HepG2 (cell line): ENCODE measurements around the gene MECR. TPM values are rescaled to one million over a fixed set of nuclear protein-coding genes. Genes with fewer than 3 reads are reported as not detected.

ENCODE experiments used
- FOXO1 ChIP-seq: sonication (generic); formaldehyde crosslinking; IDR thresholded peaks from 2 replicates; pipeline ENCODE4 v1.4.0; 2020; ENCODE audit warnings: missing genetic modification reagents
- GPN1 ChIP-seq: sonication (generic); formaldehyde crosslinking; IDR thresholded peaks from 2 replicates; pipeline ENCODE4 v1.5.1; 2020; ENCODE audit warnings: missing genetic modification reagents, borderline replicate concordance
- HDAC2 ChIP-seq: sonication (generic); formaldehyde crosslinking; IDR thresholded peaks from 2 replicates; pipeline ENCODE4 v1.4.0; 2020; ENCODE audit warnings: missing genetic modification reagents
- KLF16 ChIP-seq, 2 experiments: sonication (generic) in 1 of 2; formaldehyde crosslinking in 1 of 2; IDR thresholded peaks; 2 replicates each; pipeline versions ENCODE4 v1.6.1 to v1.8.0; 2016 to 2023; ENCODE audit warnings: missing genetic modification reagents in 2 of 2, missing compliant biosample characterization in 1 of 2
- MED1 ChIP-seq: sonication (generic); formaldehyde crosslinking; IDR thresholded peaks from 2 replicates; pipeline ENCODE4 v1.4.0; 2020; ENCODE audit warnings: missing genetic modification reagents
- NCOA5 ChIP-seq: sonication (generic); formaldehyde crosslinking; IDR thresholded peaks from 2 replicates; pipeline ENCODE4 v1.4.0; 2020; ENCODE audit warnings: missing genetic modification reagents
- NFE2 ChIP-seq: sonication (generic); formaldehyde crosslinking; IDR thresholded peaks from 2 replicates; pipeline ENCODE4 v1.4.0; 2020; ENCODE audit warnings: missing genetic modification reagents
- NPAS2 ChIP-seq: sonication (generic); formaldehyde crosslinking; IDR thresholded peaks from 2 replicates; pipeline ENCODE4 v1.8.0; 2022; ENCODE audit warnings: mild to moderate bottlenecking, missing genetic modification reagents, borderline replicate concordance
- PRDM4 ChIP-seq: sonication (generic); formaldehyde crosslinking; IDR thresholded peaks from 2 replicates; pipeline ENCODE4 v1.9.0; 2021; ENCODE audit warnings: missing genetic modification reagents, borderline replicate concordance
- RCOR2 ChIP-seq: IDR thresholded peaks from 2 replicates; pipeline ENCODE4 v1.6.1; 2016; ENCODE audit warnings: missing biosample characterization, missing genetic modification reagents
- SAFB2 ChIP-seq: sonication (generic); formaldehyde crosslinking; IDR thresholded peaks from 2 replicates; pipeline ENCODE4 v1.5.1; 2020; ENCODE audit warnings: missing genetic modification reagents, low read depth, mild to moderate bottlenecking, borderline replicate concordance
- SAP130 ChIP-seq: IDR thresholded peaks from 2 replicates; pipeline ENCODE4 v1.6.1; 2016; ENCODE audit warnings: low read depth
- SOX5 ChIP-seq: IDR thresholded peaks from 2 replicates; pipeline ENCODE4 v1.6.1; 2016; ENCODE audit warnings: borderline replicate concordance
- YEATS4 ChIP-seq: sonication (generic); formaldehyde crosslinking; IDR thresholded peaks from 2 replicates; pipeline ENCODE4 v1.4.0; 2020; ENCODE audit warnings: missing genetic modification reagents, borderline replicate concordance
- ZBTB8A ChIP-seq: sonication (generic); formaldehyde crosslinking; IDR thresholded peaks from 2 replicates; pipeline ENCODE4 v1.4.0; 2020; ENCODE audit warnings: mild to moderate bottlenecking, low read depth, missing genetic modification reagents, borderline replicate concordance
- ZFY ChIP-seq: sonication (generic); formaldehyde crosslinking; IDR thresholded peaks from 2 replicates; pipeline ENCODE4 v1.4.0; 2020; ENCODE audit warnings: missing genetic modification reagents
- ZNF207 ChIP-seq: fragments of 450-650 bp; IDR thresholded peaks from 2 replicates; pipeline ENCODE4 v1.6.1; 2016; ENCODE audit warnings: antibody characterized with exemption, borderline replicate concordance
- ZNF234 ChIP-seq: sonication (generic); formaldehyde crosslinking; conservative IDR thresholded peaks from 2 replicates; pipeline ENCODE4 v1.5.1; 2020; ENCODE audit warnings: mild to moderate bottlenecking, missing genetic modification reagents
- ZNF30 ChIP-seq: sonication (generic); formaldehyde crosslinking; IDR thresholded peaks from 2 replicates; pipeline ENCODE4 v1.5.0; 2020; ENCODE audit warnings: mild to moderate bottlenecking, missing genetic modification reagents
- ZNF556 ChIP-seq: sonication (generic); formaldehyde crosslinking; IDR thresholded peaks from 2 replicates; pipeline ENCODE4 v1.4.0; 2020; ENCODE audit warnings: mild to moderate bottlenecking, missing genetic modification reagents, borderline replicate concordance
- ZSCAN22 ChIP-seq: sonication (generic); formaldehyde crosslinking; IDR thresholded peaks from 2 replicates; pipeline ENCODE4 v1.4.0; 2020; ENCODE audit warnings: mild to moderate bottlenecking, missing genetic modification reagents
- polyA plus RNA-seq, 8 experiments: library from polyadenylated mRNA; depleted of rRNA in 3 of 8; stranded (reverse) in 7 of 8; unstranded in 1 of 8; fragments of >200 nt; fragmentation: Illumina TruSeq in 4 of 8; extraction: Trizol in 4 of 8; gene quantifications; 2 replicates each; pipeline versions ENCODE4 v1.2.1 to v1.2.3, GENCODE V29; 2011 to 2016; ENCODE audit warnings: low read depth in 4 of 8, missing spikeins in 1 of 8, mixed read lengths in 1 of 8; ENCODE audit not compliant: insufficient read depth in 1 of 8
- total RNA-seq, 5 experiments: library from RNA; depleted of rRNA; stranded (reverse); fragments of >200 nt; fragmentation: Illumina TruSeq; extraction: Trizol; gene quantifications; 2 replicates each; pipeline ENCODE4 v1.2.3, GENCODE V29; 2016; ENCODE audit warnings: low read depth in 1 of 5
- TF ChIP-seq, protein P1 (sequence below): IDR thresholded peaks from 2 replicates; pipeline ENCODE4 v1.4.0; 2020; ENCODE audit warnings: mild to moderate bottlenecking, missing genetic modification reagents
- TF ChIP-seq, protein P2 (sequence below): sonication (generic); formaldehyde crosslinking; IDR thresholded peaks from 2 replicates; pipeline ENCODE4 v1.4.0; 2020; ENCODE audit warnings: missing genetic modification reagents

Gene MECR
- total and polyA plus RNA-seq, 2 of the 13 experiments (the other 11 are each of a cell fraction or from before 2014, with no cell fraction given) = 18.8 to 24.9 TPM

DNA sequence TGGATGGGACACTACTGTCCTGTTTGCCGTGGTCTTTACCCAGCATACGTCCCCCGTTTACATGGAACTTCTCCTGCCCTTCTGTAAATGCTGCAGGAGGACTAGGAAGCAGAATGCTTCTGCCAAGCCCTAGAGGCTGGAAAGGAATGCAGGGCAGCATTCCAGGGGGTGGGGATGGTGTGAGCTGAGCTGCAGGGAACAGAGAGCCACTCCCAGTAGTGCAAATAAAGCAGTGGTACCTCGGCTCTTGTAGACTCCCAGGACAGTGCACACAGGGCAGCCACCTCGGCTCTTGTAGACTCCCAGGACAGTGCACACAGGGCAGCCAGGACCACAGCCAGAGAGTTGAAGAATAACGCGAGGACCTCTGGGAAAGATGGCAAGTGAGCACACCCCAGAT is 41.0 kb upstream of the MECR start (continued):
- peak; percentile 54; the same call in 1 of the 2 replicates for TF ChIP-seq HDAC2
- no peak for TF ChIP-seq KLF16 (CRISPR knock-in tag; IDR thresholded peaks at IDR 0.05)
- TF ChIP-seq SAFB2 (CRISPR knock-in tag) = no peak
- no peak for TF ChIP-seq ZSCAN22 (CRISPR knock-in tag)
- no peak for TF ChIP-seq ZNF234
- TF ChIP-seq NPAS2 (CRISPR knock-in tag) = no peak
- no peak for TF ChIP-seq RCOR2 (CRISPR knock-in tag)
- TF ChIP-seq SOX5 = peak; percentile 65; the same call in 1 of the 2 replicates
- TF ChIP-seq ZFY (CRISPR knock-in tag) = no peak
- TF ChIP-seq ZBTB8A (CRISPR knock-in tag) = no peak
- no peak for TF ChIP-seq ZNF207
- no peak for TF ChIP-seq NFE2 (CRISPR knock-in tag)
- TF ChIP-seq SAP130 (CRISPR knock-in tag) = peak; percentile 43; the same call in 1 of the 2 replicates
- no peak for TF ChIP-seq YEATS4 (CRISPR knock-in tag)
- TF ChIP-seq GPN1 (CRISPR knock-in tag) = no peak
- TF ChIP-seq NCOA5 (CRISPR knock-in tag) = no peak
- TF ChIP-seq ZNF556 (CRISPR knock-in tag) = no peak
- TF ChIP-seq PRDM4 (CRISPR knock-in tag) = no peak
- TF ChIP-seq MED1 (CRISPR knock-in tag) = no peak
- no peak for TF ChIP-seq ZNF30
- no peak for TF ChIP-seq FOXO1 (CRISPR knock-in tag)
- TF ChIP-seq, protein P1, sequence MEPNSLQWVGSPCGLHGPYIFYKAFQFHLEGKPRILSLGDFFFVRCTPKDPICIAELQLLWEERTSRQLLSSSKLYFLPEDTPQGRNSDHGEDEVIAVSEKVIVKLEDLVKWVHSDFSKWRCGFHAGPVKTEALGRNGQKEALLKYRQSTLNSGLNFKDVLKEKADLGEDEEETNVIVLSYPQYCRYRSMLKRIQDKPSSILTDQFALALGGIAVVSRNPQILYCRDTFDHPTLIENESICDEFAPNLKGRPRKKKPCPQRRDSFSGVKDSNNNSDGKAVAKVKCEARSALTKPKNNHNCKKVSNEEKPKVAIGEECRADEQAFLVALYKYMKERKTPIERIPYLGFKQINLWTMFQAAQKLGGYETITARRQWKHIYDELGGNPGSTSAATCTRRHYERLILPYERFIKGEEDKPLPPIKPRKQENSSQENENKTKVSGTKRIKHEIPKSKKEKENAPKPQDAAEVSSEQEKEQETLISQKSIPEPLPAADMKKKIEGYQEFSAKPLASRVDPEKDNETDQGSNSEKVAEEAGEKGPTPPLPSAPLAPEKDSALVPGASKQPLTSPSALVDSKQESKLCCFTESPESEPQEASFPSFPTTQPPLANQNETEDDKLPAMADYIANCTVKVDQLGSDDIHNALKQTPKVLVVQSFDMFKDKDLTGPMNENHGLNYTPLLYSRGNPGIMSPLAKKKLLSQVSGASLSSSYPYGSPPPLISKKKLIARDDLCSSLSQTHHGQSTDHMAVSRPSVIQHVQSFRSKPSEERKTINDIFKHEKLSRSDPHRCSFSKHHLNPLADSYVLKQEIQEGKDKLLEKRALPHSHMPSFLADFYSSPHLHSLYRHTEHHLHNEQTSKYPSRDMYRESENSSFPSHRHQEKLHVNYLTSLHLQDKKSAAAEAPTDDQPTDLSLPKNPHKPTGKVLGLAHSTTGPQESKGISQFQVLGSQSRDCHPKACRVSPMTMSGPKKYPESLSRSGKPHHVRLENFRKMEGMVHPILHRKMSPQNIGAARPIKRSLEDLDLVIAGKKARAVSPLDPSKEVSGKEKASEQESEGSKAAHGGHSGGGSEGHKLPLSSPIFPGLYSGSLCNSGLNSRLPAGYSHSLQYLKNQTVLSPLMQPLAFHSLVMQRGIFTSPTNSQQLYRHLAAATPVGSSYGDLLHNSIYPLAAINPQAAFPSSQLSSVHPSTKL (CRISPR knock-in tag) = peak; percentile 42; the same call in 1 of the 2 replicates
- TF ChIP-seq, protein P2, sequence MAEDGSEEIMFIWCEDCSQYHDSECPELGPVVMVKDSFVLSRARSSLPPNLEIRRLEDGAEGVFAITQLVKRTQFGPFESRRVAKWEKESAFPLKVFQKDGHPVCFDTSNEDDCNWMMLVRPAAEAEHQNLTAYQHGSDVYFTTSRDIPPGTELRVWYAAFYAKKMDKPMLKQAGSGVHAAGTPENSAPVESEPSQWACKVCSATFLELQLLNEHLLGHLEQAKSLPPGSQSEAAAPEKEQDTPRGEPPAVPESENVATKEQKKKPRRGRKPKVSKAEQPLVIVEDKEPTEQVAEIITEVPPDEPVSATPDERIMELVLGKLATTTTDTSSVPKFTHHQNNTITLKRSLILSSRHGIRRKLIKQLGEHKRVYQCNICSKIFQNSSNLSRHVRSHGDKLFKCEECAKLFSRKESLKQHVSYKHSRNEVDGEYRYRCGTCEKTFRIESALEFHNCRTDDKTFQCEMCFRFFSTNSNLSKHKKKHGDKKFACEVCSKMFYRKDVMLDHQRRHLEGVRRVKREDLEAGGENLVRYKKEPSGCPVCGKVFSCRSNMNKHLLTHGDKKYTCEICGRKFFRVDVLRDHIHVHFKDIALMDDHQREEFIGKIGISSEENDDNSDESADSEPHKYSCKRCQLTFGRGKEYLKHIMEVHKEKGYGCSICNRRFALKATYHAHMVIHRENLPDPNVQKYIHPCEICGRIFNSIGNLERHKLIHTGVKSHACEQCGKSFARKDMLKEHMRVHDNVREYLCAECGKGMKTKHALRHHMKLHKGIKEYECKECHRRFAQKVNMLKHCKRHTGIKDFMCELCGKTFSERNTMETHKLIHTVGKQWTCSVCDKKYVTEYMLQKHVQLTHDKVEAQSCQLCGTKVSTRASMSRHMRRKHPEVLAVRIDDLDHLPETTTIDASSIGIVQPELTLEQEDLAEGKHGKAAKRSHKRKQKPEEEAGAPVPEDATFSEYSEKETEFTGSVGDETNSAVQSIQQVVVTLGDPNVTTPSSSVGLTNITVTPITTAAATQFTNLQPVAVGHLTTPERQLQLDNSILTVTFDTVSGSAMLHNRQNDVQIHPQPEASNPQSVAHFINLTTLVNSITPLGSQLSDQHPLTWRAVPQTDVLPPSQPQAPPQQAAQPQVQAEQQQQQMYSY (CRISPR knock-in tag) = no peak
